HCT116 (cell line): Measurements from ENCODE around the gene CLCN3.

Experiments used
- REST ChIP-seq: IDR thresholded peaks from 2 replicates; pipeline ENCODE4 v1.6.1; 2012; ENCODE audit warnings: low read depth
- TF ChIP-seq, protein P1 (sequence below), 3 experiments: fragments of 200-600 bp in 1 of 3; sonication (generic) in 1 of 3; IDR thresholded peaks in 2 of 3; conservative IDR thresholded peaks in 1 of 3; 2 replicates each; pipeline ENCODE4 v1.5.1; 2012 to 2017; ENCODE audit warnings: low read depth in 2 of 3, low read length in 2 of 3, antibody characterized with exemption in 1 of 3, borderline replicate concordance in 1 of 3, control low read depth in 1 of 3, mild to moderate bottlenecking in 1 of 3, mixed read lengths in 1 of 3, mixed run types in 1 of 3, moderate library complexity in 1 of 3; ENCODE audit not compliant: insufficient read depth in 1 of 3

DNA sequence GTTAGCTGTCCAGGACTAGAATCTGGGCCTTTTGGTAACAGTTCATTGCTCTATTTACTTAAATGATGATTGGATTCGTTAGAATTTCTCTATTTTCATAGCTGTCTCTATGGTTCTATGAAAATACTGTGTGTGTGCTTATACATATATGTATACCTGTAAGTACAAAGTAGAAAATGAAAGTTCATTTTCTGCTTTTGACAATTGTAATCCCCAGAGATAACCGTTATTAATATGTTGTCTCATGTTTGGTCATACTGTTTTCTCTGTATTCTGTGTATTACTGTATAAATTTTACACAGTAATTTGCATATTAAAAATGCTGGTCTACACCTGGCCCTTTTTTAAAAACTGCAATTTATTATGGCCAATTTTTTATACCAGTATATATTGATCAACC is 55.4 kb downstream of the CLCN3 start:
- TF ChIP-seq, protein P1, sequence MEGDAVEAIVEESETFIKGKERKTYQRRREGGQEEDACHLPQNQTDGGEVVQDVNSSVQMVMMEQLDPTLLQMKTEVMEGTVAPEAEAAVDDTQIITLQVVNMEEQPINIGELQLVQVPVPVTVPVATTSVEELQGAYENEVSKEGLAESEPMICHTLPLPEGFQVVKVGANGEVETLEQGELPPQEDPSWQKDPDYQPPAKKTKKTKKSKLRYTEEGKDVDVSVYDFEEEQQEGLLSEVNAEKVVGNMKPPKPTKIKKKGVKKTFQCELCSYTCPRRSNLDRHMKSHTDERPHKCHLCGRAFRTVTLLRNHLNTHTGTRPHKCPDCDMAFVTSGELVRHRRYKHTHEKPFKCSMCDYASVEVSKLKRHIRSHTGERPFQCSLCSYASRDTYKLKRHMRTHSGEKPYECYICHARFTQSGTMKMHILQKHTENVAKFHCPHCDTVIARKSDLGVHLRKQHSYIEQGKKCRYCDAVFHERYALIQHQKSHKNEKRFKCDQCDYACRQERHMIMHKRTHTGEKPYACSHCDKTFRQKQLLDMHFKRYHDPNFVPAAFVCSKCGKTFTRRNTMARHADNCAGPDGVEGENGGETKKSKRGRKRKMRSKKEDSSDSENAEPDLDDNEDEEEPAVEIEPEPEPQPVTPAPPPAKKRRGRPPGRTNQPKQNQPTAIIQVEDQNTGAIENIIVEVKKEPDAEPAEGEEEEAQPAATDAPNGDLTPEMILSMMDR (IDR thresholded peaks at IDR 0.05 in 2 of 3, conservative IDR thresholded peaks at IDR 0.05 in 1 of 3; ENCODE audit: borderline replicate concordance in 1 of 3, insufficient read depth in 1 of 3, low read depth in 2 of 3, low read length in 2 of 3) = no peak
- no peak for TF ChIP-seq REST
